Renal pelvis (tissue), 12 donors: ENCODE measurements around the gene EGR2. TPM values are rescaled to one million over a fixed set of nuclear protein-coding genes. Genes with fewer than 3 reads are reported as not detected.

ENCODE experiments used
- DNase-seq: peaks from one replicate; pipeline ENCODE4 v3.0.0-alpha.2; 2013
- long read RNA-seq, 16 experiments: transcript quantifications; one replicate each; lab custom pipeline, GENCODE V29; 2026
- polyA plus RNA-seq, 3 donors: library from polyadenylated mRNA; unstranded; fragments of 120-200 nt; gene quantifications; one replicate each; pipeline ENCODE4 v1.2.1, GENCODE V29; 2013; ENCODE audit not compliant: insufficient read length in 3 of 3

The EGR2 gene
- 1 to 10 TPM in 2 of 3 donors, under 1 TPM in 1; 0.83 to 1.6 (median 1.3) TPM for polyA plus RNA-seq
- long read RNA-seq, donor 1, result 0 reads
- long read RNA-seq, donor 2, result 0 reads
- long read RNA-seq, donor 3, partial matches to known transcripts, result 0 of 1 reads
- long read RNA-seq, donor 3, other reads (novel, unspliced or antisense), result 0 of 1 reads
- long read RNA-seq, donor 4, partial matches to known transcripts, result 0 of 1 reads
- long read RNA-seq, donor 4, other reads (novel, unspliced or antisense), result 0 of 1 reads
- long read RNA-seq, donor 5, result 0 reads
- long read RNA-seq, donor 6, partial matches to known transcripts, result 0 of 1 reads
- long read RNA-seq, donor 6, other reads (novel, unspliced or antisense), result 0 of 1 reads
- long read RNA-seq, donor 7, result 0 reads
- long read RNA-seq, donor 8, transcript EGR2-201 (2 exons, 2,968 nt), result major isoform, 19 of 29 reads
- long read RNA-seq, donor 8, partial matches to known transcripts, result 10 of 29 reads
- long read RNA-seq, donor 8, other reads (novel, unspliced or antisense), result 0 of 29 reads
- long read RNA-seq, donor 9, partial matches to known transcripts, result 0 of 3 reads
- long read RNA-seq, donor 9, other reads (novel, unspliced or antisense), result 0 of 3 reads
- long read RNA-seq, donor 10, partial matches to known transcripts, result 0 of 1 reads
- long read RNA-seq, donor 10, other reads (novel, unspliced or antisense), result 0 of 1 reads
- long read RNA-seq, donor 11, result 0 reads
- long read RNA-seq, donor 12, result 0 reads
- long read RNA-seq, donor 13, partial matches to known transcripts, result 0 of 3 reads
- long read RNA-seq, donor 13, other reads (novel, unspliced or antisense), result 0 of 3 reads
- long read RNA-seq, donor 14, result 0 reads
- long read RNA-seq, donor 15, partial matches to known transcripts, result 0 of 2 reads
- long read RNA-seq, donor 15, other reads (novel, unspliced or antisense), result 0 of 2 reads
- long read RNA-seq, donor 16, partial matches to known transcripts, result 0 of 2 reads
- long read RNA-seq, donor 16, other reads (novel, unspliced or antisense), result 0 of 2 reads

GRCh38 chr10:62816331-62817120 is at the start of gene EGR2:
Gene EGR2, minus strand, starts transcription at chr10:62816366. Its CDS starts 337 bp downstream, at chr10:62816029.
- peak; percentile 96 for DNase-seq

DNA sequence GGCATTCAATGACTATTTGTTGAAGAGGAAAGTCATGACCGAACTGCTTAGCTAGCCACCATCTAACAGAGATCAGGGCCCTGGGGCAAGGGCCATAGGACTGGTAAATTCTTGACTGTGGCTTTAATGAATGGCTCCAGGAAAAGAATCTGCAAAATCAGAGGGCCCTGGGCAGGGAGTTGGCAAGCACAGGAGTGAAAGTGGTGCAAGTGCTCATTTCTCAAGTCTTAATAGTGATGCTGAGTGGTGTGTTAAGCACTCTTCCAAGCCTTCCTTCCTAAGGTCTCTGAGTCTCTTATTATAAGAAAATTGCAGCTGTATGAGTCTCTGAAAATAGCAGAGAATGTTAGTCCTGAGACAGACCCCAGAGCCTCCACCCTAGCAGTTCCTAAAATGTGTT is 46.3 kb upstream of the EGR2 start:
- no peak for DNase-seq

- DNase-seq, result no peak
Measured at GRCh38 chr10:62861507-62861906, 45.3 kb upstream of the EGR2 start.

- DNase-seq, result peak; percentile 12
Measured at GRCh38 chr10:62860946-62861345, 44.8 kb upstream of the EGR2 start.

GRCh38 chr10:62858364-62858763 is 42.2 kb upstream of the EGR2 start:
- DNase-seq, result no peak

DNA sequence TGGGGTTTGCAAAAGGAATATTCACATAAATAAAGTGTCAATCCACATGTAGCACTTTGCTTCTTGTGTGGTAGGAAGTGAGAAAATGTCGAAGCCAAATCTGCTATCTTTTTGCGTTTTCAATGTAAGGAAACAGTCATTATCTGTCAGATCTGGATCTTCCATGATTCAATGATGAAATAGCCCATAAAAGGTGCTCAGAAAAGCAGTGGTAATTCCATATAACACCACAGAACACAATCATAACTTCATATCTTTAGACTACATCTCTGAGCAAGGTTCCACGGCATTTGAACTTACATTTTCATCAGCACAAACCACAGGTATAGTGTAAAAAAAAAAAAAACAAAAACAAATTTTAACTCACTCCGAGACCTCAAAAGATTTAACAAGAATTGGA is 39.9 kb upstream of the EGR2 start:
- DNase-seq, result no peak

- DNase-seq, result no peak
Measured at GRCh38 chr10:62853710-62854109, 37.5 kb upstream of the EGR2 start.

DNA sequence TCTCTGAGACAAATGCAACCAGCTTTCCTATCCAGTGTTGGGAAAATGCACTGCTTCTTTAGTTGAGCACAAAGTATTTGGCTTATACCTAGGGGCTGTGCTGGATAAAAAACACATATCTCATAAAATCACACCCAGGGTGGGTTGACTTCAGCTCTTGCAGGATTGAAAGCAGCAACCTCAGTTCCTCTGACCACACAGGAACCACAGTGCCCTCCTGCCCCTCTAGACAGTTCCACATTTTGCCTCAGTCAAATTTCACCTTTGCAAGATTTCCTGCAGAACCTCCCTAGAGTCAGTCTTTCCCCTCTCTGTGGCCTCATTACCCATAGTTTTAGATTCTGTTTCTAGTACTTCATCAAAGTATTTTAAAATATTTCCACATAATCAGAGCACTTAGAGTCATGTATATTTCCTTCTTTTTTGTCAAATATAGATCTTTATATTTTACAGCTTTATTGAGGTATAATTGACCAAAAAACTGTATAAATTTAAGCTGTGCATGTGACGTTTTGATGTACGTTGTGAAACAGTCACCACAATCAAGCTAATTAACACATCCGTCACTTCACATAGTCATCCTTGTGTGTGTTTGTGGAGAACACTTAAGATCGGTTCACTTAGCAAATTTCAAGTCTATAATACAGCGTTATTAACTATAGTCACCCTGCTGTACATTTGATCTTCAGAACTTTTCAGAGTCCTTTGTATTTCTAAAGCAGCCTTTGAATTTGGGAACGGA is 37.0 kb upstream of the EGR2 start:
- no peak for DNase-seq

DNA sequence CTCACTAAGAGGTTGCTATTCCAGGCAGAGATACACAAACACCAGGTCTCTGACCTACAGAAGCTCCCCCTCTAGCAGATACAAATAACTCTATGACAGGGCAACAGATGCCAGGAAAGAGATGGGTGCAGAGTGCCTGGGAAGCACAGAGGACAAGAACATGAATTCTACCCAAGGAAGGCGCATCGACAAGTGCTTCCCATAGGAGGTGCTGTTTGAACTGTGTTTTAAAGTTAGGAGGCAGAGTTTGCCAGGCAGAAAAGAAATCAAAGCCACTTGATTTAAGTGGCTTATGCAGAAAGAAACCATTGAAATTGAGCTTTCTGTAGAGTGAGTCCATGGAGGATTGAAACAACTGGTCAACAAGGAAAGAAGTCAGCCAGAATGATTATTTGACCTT is 35.3 kb upstream of the EGR2 start:
- no peak for DNase-seq

- DNase-seq, result no peak
Measured at GRCh38 chr10:62850646-62851045, 34.5 kb upstream of the EGR2 start.

DNA sequence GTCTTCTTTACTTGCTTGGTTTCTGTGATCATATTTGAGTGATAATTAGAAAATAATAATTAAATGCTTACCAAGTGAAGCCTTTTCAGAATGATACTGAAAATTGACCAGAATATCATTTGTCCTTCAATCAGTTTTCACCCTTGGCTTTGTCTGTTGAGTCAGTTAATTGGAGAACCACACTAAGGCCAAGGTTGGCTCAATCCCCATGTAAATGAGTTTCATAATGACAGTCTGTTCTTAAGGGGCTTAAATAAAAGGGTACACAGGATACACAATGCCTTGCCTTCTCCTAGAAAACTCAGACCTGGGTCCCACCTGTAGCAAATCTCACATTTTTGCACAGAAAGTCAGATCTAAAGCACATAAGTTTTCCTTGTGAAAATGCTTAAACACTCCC is 31.3 kb upstream of the EGR2 start:
- no peak for DNase-seq

GRCh38 chr10:62844280-62845011 is 28.3 kb upstream of the EGR2 start:
- DNase-seq, result no peak

DNA sequence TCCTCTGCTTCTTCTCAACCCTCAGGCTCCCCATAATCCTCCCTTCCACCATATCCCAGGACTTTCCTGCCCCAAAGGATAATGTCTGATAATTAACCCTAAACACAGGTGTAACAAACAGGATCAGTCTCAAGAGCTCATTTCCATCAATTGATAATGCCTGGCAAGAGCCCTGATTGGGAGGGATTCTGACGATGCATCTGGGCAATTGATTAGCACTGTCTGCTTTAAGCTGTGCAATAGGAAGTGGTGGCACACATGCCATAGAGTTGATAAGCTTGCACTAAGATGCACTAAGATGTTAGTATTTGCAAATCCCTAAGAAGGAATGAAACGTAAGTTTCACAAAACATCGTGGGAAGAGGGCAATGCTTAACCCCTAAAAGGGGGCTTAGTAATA is 27.4 kb upstream of the EGR2 start:
- DNase-seq, result no peak

- DNase-seq, result no peak
Measured at GRCh38 chr10:62842983-62843382, 26.8 kb upstream of the EGR2 start.

- no peak for DNase-seq
Measured at GRCh38 chr10:62839590-62839989, 23.4 kb upstream of the EGR2 start.

DNA sequence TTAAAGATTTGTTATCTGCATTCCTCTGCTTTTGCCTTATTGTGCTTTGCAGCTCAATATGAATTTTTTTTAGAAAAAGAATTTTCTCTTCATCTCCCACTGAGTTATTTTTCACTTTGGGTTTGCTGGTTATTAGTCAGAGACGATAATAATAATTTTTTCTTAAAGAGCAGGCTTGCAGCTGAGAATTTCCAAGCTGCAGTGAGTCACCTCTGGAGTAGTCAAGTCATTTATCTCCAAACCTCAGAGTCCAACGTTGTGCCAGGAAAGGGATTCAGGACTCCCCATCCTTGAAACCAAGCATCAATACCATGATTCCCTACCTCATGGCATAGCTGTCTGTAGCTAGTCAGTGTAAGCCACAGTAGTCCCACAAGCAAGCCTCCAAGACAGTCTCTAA is 15.2 kb upstream of the EGR2 start:
- DNase-seq, result no peak

DNA sequence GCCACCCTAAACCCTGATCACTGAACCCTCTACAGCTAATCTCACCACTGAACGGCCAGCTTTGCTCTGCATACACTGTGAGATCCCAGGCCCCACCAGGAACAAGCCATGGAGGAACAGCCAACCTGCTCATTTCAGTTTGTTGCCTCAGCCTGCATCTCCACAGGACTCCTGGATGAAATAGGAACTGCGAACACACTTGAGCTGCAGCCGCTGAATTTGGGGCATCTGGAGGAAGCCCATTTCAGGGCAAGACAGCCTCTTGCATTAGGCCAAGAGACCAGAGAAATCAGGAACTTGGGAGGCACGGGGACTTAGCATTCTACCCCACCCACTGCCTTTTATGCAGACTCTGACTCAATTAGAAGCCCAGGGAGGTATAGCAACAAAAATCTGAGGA is 14.5 kb upstream of the EGR2 start:
- DNase-seq, result no peak

DNA sequence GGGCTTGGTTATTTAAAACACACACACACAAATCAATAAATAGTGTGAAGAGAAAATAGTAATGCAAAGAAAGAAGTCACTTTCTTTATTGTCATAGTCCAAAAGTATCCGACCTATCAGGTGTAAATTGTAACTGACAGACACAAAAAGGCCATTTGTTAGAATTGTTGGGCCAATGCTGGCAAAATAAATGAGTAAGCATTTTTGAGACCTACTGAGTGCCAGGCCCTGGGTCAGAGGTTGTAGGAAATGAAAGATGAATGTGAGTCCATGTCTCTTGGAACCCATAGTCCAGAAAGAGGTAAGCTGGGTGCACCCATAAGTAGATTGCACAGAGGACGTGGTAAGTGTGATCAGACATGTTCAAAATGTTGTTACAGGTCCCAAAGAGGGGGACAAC is 13.5 kb upstream of the EGR2 start:
- DNase-seq, result no peak

DNA sequence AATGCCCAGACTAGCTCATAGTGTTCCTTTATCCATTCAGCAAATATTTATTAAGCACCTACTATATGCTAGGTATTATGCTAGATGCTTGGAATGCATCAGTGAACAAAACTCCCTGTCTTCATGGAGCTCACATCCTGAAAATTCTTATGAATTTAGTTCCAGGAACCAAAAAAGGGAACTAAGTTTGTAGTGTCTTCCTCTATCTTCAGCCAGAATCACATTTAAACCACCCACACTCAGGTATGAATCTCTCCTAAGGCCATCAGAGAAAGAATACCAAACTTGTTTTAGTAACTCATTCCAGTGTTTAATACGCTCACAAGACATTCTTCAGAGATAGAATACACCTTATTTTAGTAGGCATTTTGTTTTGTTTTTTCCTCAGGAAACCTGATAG is 10.1 kb upstream of the EGR2 start:
- no peak for DNase-seq

DNA sequence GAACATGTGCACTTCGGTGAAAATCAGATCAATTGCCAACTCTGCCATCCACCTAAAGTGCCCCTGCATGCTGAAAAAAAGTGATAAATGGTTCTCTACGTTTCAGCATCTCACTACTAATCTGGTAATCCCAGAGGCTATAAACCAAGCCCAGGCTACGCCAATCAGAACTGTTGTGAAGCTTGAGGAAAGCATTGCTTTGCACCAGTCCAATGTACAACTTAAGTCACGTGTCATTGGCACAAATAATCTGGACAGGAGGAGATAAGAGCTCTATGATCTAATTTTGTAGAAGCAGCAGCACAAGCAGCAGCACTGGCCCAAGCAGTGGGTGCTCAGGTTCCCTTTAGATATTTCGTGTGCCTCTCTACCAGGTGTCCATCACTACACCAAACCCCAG is 4.4 kb upstream of the EGR2 start:
- DNase-seq, result no peak
